ENCODE data around the gene BMPER. TPM values are rescaled to one million over a fixed set of nuclear protein-coding genes. Genes with fewer than 3 reads are reported as not detected.

Gene BMPER
- total RNA-seq, 1 experiment from 2014 or later, result not detected

DNA sequence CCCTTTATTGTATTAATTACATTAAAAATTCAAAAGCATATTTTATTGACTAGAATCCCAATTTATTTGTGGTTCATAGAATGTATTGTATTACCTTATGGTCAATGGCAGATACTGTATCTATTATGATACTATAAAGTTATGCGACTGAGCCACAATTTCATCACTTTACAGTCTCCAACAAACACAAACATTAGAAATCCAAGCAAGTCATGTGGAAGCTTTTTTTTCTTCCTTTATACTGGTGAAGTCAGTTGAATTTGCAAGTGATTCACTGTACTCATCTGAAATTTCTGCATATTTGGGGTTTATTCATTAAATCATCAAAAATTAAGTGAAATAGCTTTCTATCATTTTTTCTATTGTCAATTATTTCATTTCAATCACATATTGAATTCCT, 54.3 kb downstream of the BMPER start:
- no peaks in the 10 kb centered on the region for H3K27me3 ChIP-seq (ENCODE audit: low read length)
- H3K9me3 ChIP-seq (ENCODE audit: low read length), result no peaks in the 10 kb centered on the region
- no peak for DNase-seq

DNA sequence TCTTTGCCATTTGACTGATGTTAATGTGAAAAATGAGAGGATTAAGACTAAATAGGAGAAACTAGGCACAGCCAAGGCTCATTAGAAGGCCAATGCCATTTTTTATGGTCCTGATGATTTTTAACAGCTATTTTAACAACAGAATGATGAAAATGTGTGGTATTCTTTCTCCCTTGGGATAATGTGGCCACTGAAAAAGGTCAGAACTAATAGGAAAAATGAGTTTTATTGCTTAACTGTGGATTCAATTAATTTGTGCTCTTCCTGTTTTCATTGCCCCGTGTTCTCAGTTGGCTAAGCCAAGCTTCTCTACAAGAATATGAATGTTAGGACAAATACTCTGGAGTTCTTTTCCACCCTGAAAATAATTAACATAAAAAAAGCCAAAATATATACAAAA, 56.6 kb downstream of the BMPER start:
- H3K4me2 ChIP-seq (ENCODE audit: low read depth, low read length, poor library complexity, severe bottlenecking), result no peak overlapping the region
- DNase-seq, result no peak
- H4K20me1 ChIP-seq (ENCODE audit: insufficient read depth, low read depth, low read length), result no peaks in the 10 kb centered on the region
- no peaks in the 10 kb centered on the region for H3K27me3 ChIP-seq (ENCODE audit: low read length)
- H3K4me3 ChIP-seq (ENCODE audit: low read length), result no peak overlapping the region
- H3K9ac ChIP-seq (ENCODE audit: low read length), result no peak overlapping the region
- no peak overlapping the region for H2AFZ ChIP-seq (ENCODE audit: low read length)
- H3K9me3 ChIP-seq (ENCODE audit: low read length), result no peaks in the 10 kb centered on the region
- no peaks in the 10 kb centered on the region for H3K9me2 ChIP-seq (replicated peaks; ENCODE audit: insufficient read depth, low read length)
- no peaks in the 10 kb centered on the region for H3K4me1 ChIP-seq (ENCODE audit: low read length)
- no peaks in the 10 kb centered on the region for H3K79me2 ChIP-seq (ENCODE audit: low read length)
- no peaks in the 10 kb centered on the region for H3K36me3 ChIP-seq (ENCODE audit: insufficient read depth, low read length)
- H3K27ac ChIP-seq (ENCODE audit: low read length), result no peak overlapping the region

More for the DNA sequence above, 54.3 kb downstream of the BMPER start:
- H3K4me2 ChIP-seq (ENCODE audit: low read depth, low read length, poor library complexity, severe bottlenecking), result no peak overlapping the region
- H3K27ac ChIP-seq (ENCODE audit: low read length), result no peak overlapping the region
- H3K9ac ChIP-seq (ENCODE audit: low read length), result no peak overlapping the region
- H3K4me3 ChIP-seq (ENCODE audit: low read length), result no peak overlapping the region
- H3K9me2 ChIP-seq (replicated peaks; ENCODE audit: insufficient read depth, low read length), result no peaks in the 10 kb centered on the region
- H3K4me1 ChIP-seq (ENCODE audit: low read length), result no peaks in the 10 kb centered on the region
- H4K20me1 ChIP-seq (ENCODE audit: insufficient read depth, low read depth, low read length), result no peaks in the 10 kb centered on the region
- H2AFZ ChIP-seq (ENCODE audit: low read length), result no peak overlapping the region
- H3K79me2 ChIP-seq (ENCODE audit: low read length), result no peaks in the 10 kb centered on the region
- no peaks in the 10 kb centered on the region for H3K36me3 ChIP-seq (ENCODE audit: insufficient read depth, low read length)

DNA sequence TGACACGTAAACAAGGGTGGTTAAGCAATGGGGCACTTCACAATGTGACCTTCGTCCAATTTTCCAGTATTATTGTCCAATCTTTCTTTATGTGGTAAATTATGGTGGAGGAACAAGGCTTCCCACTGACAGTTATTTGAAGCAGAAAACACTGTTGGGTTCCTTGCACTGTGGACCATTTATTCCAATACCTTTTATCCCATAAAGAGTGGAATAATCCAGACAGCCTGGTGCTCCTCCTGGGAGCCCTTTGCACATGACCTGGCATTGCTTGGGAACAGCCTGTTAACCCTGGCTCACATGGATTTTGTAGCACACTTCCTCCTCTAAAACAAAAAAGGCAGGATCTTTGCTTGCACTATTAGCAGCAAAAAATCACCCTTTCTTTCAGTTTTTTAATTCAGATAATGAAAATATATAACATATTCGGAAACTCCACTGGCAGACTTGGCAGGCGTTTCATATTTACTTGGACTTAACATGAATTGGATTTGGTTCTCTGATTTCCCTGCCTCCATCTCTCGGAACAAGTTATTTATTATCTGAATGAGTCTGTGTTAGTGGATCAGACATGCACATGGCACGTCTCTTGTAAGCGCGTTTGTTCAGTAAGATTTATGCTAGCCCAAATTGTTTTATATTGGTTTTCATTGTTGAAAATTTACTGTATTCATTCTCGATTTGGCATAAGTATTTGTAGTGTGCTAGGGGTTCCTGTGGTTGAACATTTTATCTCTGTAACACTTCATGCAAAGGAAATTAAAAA, 59.3 kb downstream of the BMPER start:
- Histone ChIP-seq H3K9me2 (replicated peaks; ENCODE audit: insufficient read depth, low read length) (no peaks in the 10 kb centered on the region), H3K27me3 (ENCODE audit: low read length) (no peaks in the 10 kb centered on the region), H3K4me1 (ENCODE audit: low read length) (no peaks in the 10 kb centered on the region), H2AFZ (ENCODE audit: low read length) (no peak overlapping the region), H3K79me2 (ENCODE audit: low read length) (no peaks in the 10 kb centered on the region), H3K36me3 (ENCODE audit: insufficient read depth, low read length) (no peaks in the 10 kb centered on the region), H3K27ac (ENCODE audit: low read length) (no peak overlapping the region), H4K20me1 (ENCODE audit: insufficient read depth, low read depth, low read length) (no peaks in the 10 kb centered on the region), H3K4me3 (ENCODE audit: low read length) (no peak overlapping the region), H3K9me3 (ENCODE audit: low read length) (no peaks in the 10 kb centered on the region), H3K9ac (ENCODE audit: low read length) (no peak overlapping the region), H3K4me2 (ENCODE audit: low read depth, low read length, poor library complexity, severe bottlenecking) (no peak overlapping the region)
- DNase-seq, result no peak

DNA sequence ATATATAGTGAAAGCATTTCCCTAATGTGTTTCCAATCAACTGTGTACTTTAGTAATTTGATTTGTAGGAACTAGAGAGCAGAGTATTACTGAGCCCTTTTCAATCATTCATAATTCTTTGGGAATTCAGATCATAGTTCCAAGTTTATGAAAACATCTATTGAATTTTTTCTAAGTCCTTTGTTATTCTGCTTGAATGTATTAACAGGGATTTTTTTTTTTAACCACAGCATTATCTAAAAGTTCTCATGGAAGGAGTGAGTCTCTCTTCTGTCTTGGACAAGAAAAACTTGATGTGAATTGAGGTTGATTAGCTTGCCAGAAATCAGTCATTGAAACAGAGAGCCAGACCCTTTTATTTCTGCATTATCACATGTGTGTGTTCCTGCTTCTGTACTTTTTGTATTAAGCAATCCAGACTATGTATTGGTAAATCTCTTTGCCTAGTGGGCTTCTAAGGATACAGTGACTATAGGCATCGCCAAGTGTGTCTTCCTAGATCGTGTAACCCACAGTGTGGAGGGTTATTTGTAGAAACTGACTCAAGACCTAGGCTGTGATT, 59.9 kb downstream of the BMPER start:
- H3K4me1 ChIP-seq (ENCODE audit: low read length), result no peaks in the 10 kb centered on the region
- no peaks in the 10 kb centered on the region for H3K9me2 ChIP-seq (replicated peaks; ENCODE audit: insufficient read depth, low read length)
- no peak overlapping the region for H3K4me2 ChIP-seq (ENCODE audit: low read depth, low read length, poor library complexity, severe bottlenecking)
- H3K79me2 ChIP-seq (ENCODE audit: low read length), result no peaks in the 10 kb centered on the region
- H3K27ac ChIP-seq (ENCODE audit: low read length), result no peak overlapping the region
- H2AFZ ChIP-seq (ENCODE audit: low read length), result no peak overlapping the region
- H4K20me1 ChIP-seq (ENCODE audit: insufficient read depth, low read depth, low read length), result no peaks in the 10 kb centered on the region
- H3K4me3 ChIP-seq (ENCODE audit: low read length), result no peak overlapping the region
- no peaks in the 10 kb centered on the region for H3K27me3 ChIP-seq (ENCODE audit: low read length)
- H3K9ac ChIP-seq (ENCODE audit: low read length), result no peak overlapping the region
- no peaks in the 10 kb centered on the region for H3K36me3 ChIP-seq (ENCODE audit: insufficient read depth, low read length)
- DNase-seq, result no peak
- H3K9me3 ChIP-seq (ENCODE audit: low read length), result no peaks in the 10 kb centered on the region

DNA sequence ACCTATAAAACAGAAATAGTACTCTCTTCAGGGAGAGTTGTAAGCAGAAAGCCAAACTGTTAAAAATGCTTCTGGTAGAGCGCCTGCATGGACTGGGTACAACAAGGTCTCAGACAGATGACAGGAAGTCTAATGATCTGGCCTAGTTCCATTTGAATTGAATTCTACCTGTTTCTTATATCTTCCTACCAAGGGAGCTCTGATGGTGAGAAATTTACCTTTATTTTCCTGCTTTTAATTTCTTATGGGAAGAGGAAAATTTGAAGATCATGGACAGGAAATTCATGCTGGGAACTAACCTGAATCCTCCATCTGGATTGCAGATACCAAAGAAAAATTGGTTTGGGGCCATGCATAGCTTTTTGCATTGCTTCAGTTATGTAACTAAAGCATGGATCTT, 63.3 kb downstream of the BMPER start:
- Histone ChIP-seq H2AFZ (ENCODE audit: low read length) (no peak overlapping the region), H3K9ac (ENCODE audit: low read length) (no peak overlapping the region), H3K9me2 (replicated peaks; ENCODE audit: insufficient read depth, low read length) (no peaks in the 10 kb centered on the region), H3K4me1 (ENCODE audit: low read length) (no peaks in the 10 kb centered on the region), H3K79me2 (ENCODE audit: low read length) (no peaks in the 10 kb centered on the region), H3K36me3 (ENCODE audit: insufficient read depth, low read length) (no peaks in the 10 kb centered on the region), H4K20me1 (ENCODE audit: insufficient read depth, low read depth, low read length) (no peaks in the 10 kb centered on the region), H3K4me3 (ENCODE audit: low read length) (no peak overlapping the region), H3K27me3 (ENCODE audit: low read length) (no peaks in the 10 kb centered on the region), H3K27ac (ENCODE audit: low read length) (no peak overlapping the region), H3K9me3 (ENCODE audit: low read length) (no peaks in the 10 kb centered on the region), H3K4me2 (ENCODE audit: low read depth, low read length, poor library complexity, severe bottlenecking) (no peak overlapping the region)
- no peak for DNase-seq

DNA sequence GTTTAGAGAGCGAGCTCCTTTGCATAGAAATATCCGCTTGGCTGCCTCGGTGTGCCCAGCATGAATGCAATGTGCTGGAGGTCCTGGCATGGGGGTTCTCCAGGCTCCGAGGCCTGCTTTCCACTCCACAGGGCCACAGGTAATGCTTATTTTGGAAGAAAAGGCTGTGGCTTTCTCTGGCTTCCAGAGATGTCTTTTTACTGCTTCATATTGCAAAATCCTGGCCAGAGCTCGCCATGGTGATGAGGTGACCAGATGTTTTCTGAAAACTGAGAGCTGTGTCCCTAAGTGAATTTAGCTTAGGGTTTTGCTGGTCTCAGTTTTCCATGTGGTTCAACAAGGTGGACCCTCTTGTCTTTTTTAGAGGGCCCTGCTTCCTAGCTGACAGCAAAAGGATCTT, 65.2 kb downstream of the BMPER start:
- H3K79me2 ChIP-seq (ENCODE audit: low read length), result no peaks in the 10 kb centered on the region
- no peak overlapping the region for H3K27ac ChIP-seq (ENCODE audit: low read length)
- H3K4me3 ChIP-seq (ENCODE audit: low read length), result no peak overlapping the region
- DNase-seq, result no peak
- H3K4me1 ChIP-seq (ENCODE audit: low read length), result no peaks in the 10 kb centered on the region
- H3K9me3 ChIP-seq (ENCODE audit: low read length), result no peaks in the 10 kb centered on the region
- no peaks in the 10 kb centered on the region for H4K20me1 ChIP-seq (ENCODE audit: insufficient read depth, low read depth, low read length)
- no peaks in the 10 kb centered on the region for H3K36me3 ChIP-seq (ENCODE audit: insufficient read depth, low read length)
- no peak overlapping the region for H2AFZ ChIP-seq (ENCODE audit: low read length)
- H3K9me2 ChIP-seq (replicated peaks; ENCODE audit: insufficient read depth, low read length), result no peaks in the 10 kb centered on the region
- no peaks in the 10 kb centered on the region for H3K27me3 ChIP-seq (ENCODE audit: low read length)
- H3K9ac ChIP-seq (ENCODE audit: low read length), result no peak overlapping the region
- H3K4me2 ChIP-seq (ENCODE audit: low read depth, low read length, poor library complexity, severe bottlenecking), result no peak overlapping the region

DNA sequence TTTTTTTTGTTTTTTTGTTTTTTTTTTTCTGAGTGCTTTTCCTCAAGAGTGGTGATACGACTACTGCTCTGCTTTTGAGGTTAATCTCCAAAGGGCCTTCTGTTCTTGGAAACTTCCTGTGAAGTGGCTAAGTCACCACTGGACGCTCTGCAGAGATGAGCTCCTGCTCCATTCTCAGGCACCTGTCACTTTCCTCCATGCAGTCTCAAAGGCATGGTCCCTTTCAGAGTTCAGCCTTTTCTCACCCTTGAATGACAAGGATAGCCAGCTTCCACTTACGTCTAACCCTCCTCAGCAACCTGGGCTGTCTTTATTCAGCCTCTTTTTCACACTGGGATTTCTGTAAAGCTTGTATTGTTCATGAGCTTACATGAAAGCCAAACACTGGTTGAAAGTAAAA, 65.8 kb downstream of the BMPER start:
- Histone ChIP-seq H4K20me1 (ENCODE audit: insufficient read depth, low read depth, low read length) (no peaks in the 10 kb centered on the region), H3K27ac (ENCODE audit: low read length) (no peak overlapping the region), H3K9me3 (ENCODE audit: low read length) (no peaks in the 10 kb centered on the region), H3K36me3 (ENCODE audit: insufficient read depth, low read length) (no peaks in the 10 kb centered on the region), H3K27me3 (ENCODE audit: low read length) (no peaks in the 10 kb centered on the region), H3K4me3 (ENCODE audit: low read length) (no peak overlapping the region), H3K9ac (ENCODE audit: low read length) (no peak overlapping the region), H3K4me1 (ENCODE audit: low read length) (no peaks in the 10 kb centered on the region), H3K4me2 (ENCODE audit: low read depth, low read length, poor library complexity, severe bottlenecking) (no peak overlapping the region), H3K79me2 (ENCODE audit: low read length) (no peaks in the 10 kb centered on the region), H3K9me2 (replicated peaks; ENCODE audit: insufficient read depth, low read length) (no peaks in the 10 kb centered on the region), H2AFZ (ENCODE audit: low read length) (no peak overlapping the region)
- no peak for DNase-seq

DNA sequence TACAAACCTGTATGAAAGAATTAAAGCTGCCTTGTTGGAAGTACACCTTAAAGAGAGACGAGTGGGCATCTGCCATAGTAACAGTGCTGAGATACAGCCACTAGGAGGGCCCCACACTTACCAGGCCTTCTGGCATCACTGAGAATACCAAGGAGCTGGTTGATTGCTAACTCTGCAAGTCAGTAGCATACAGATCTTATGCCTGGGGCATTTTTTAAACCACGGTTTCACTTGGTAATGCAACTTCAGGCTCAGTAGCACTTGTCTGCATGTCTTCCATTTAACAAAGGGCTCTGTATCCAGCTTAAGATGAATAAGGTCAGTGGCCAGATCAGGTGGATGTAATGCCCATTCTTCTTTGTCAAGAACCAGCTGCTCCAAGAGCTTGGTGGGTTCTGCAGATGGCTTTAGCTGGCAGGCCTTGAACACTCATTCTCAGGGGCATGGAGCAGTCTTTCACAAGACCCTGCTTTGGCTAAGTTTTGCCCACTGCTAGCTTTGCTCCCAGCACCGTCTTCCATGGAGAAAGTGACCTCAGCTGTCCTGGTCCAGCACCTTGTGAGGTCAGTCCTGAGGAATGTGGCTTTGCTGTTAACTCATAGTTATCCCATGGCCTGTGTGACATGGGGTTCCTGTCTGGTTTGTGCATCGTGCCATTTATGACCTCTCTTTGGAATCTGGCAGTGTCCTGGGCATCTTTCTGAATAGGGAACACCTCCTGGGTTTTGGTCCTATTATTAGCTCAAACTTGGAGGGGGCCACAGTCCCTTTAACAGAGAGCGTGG, 68.1 kb downstream of the BMPER start:
- H2AFZ ChIP-seq (ENCODE audit: low read length), result no peak overlapping the region
- H4K20me1 ChIP-seq (ENCODE audit: insufficient read depth, low read depth, low read length), result no peaks in the 10 kb centered on the region
- no peaks in the 10 kb centered on the region for H3K36me3 ChIP-seq (ENCODE audit: insufficient read depth, low read length)
- no peak overlapping the region for H3K9ac ChIP-seq (ENCODE audit: low read length)
- H3K9me2 ChIP-seq (replicated peaks; ENCODE audit: insufficient read depth, low read length), result no peaks in the 10 kb centered on the region
- H3K9me3 ChIP-seq (ENCODE audit: low read length), result no peaks in the 10 kb centered on the region
- no peak overlapping the region for H3K4me2 ChIP-seq (ENCODE audit: low read depth, low read length, poor library complexity, severe bottlenecking)
- no peaks in the 10 kb centered on the region for H3K79me2 ChIP-seq (ENCODE audit: low read length)
- no peak overlapping the region for H3K27ac ChIP-seq (ENCODE audit: low read length)
- no peaks in the 10 kb centered on the region for H3K4me1 ChIP-seq (ENCODE audit: low read length)
- H3K27me3 ChIP-seq (ENCODE audit: low read length), result no peaks in the 10 kb centered on the region
- DNase-seq, result no peak
- no peak overlapping the region for H3K4me3 ChIP-seq (ENCODE audit: low read length)
